ENCODE data around the gene EFCAB12. TPM values are rescaled to one million over a fixed set of nuclear protein-coding genes. Genes with fewer than 3 reads are reported as not detected.

The EFCAB12 gene
- total and polyA plus RNA-seq, 2 of the 8 experiments (the other 6 are each of a cell fraction or from before 2014, with no cell fraction given): 0.60 to 0.99 TPM

- POLR2A ChIA-PET (ENCODE audit: partially characterized antibody): no interaction called here
- CTCF ChIA-PET (ENCODE audit: partially characterized antibody): no interaction called here
- Histone ChIP-seq H3K27ac (ENCODE audit: low read depth, low read length) (no peak overlapping the region), H3K9me3 (ENCODE audit: insufficient read depth in 2 of 2, low read depth in 1 of 2, low read length in 1 of 2) (no peaks in the 10 kb centered on the region), H3K9ac (replicated peaks in 1 of 4; ENCODE audit: extremely low read depth in 1 of 4, low read depth in 3 of 4, low read length in 3 of 4) (no peak overlapping the region), H2BK15ac (ENCODE audit: low read length) (no peak overlapping the region), H3K14ac (ENCODE audit: insufficient read length) (no peak overlapping the region), H4K5ac (ENCODE audit: insufficient read length, low read depth, low read length) (no peak overlapping the region), H3K18ac (ENCODE audit: extremely low read depth, low read length) (no peak overlapping the region), H3K23ac (ENCODE audit: insufficient read length) (no peak overlapping the region), H3K27me3 (replicated peaks in 1 of 4; ENCODE audit: control insufficient read depth in 3 of 4, extremely low read depth in 1 of 4, insufficient read depth in 3 of 4, low read length in 3 of 4) (no peaks in the 10 kb centered on the region), H3K36me3 (ENCODE audit: control insufficient read depth in 2 of 4, insufficient read depth in 4 of 4, low read length in 3 of 4) (peaks cover 7 to 34% (median 19%) of the 10 kb centered on the region in 4 experiments; a peak in 6 of 8 replicates), H2AK5ac (ENCODE audit: low read depth, low read length) (no peak overlapping the region), H2AFZ (ENCODE audit: low read length) (no peak overlapping the region), H2BK120ac (replicated peaks; ENCODE audit: low read depth, low read length) (no peak overlapping the region), H3K4me3 (ENCODE audit: extremely low read depth in 1 of 4, insufficient read depth in 2 of 4, low read depth in 3 of 4, low read length in 4 of 4) (no peak overlapping the region), H2BK12ac (ENCODE audit: low read depth, low read length) (no peak overlapping the region), H2BK20ac (ENCODE audit: low read length) (no peak overlapping the region), H3K56ac (replicated peaks; ENCODE audit: insufficient read length, low read depth, low read length) (no peak overlapping the region), H4K91ac (replicated peaks; ENCODE audit: insufficient read length, low read length) (no peak overlapping the region), H3K23me2 (ENCODE audit: low read depth, low read length) (peaks cover 5% of the 10 kb centered on the region; the same call in 1 of the 2 replicates), H3K4me2 (ENCODE audit: insufficient read depth in 1 of 2, low read depth in 2 of 2, low read length in 2 of 2) (no peak overlapping the region), H4K8ac (ENCODE audit: extremely low read depth, insufficient read depth, low read length) (no peak overlapping the region), H3K4ac (replicated peaks; ENCODE audit: insufficient read length, low read depth, low read length) (no peak overlapping the region), H3K4me1 (replicated peaks in 1 of 4; ENCODE audit: control insufficient read depth in 3 of 4, insufficient read depth in 4 of 4, low read length in 3 of 4) (peaks cover 0 to 3% (median 0%) of the 10 kb centered on the region in 4 experiments; a peak in 3 of 7 replicates), H3K79me1 (ENCODE audit: low read depth, low read length) (peaks cover 4% of the 10 kb centered on the region), H3K79me2 (ENCODE audit: control insufficient read depth in 1 of 2, insufficient read depth in 2 of 2, low read length in 2 of 2) (peaks cover 11 to 37% of the 10 kb centered on the region in 2 experiments), H2BK5ac (ENCODE audit: low read depth, low read length) (no peak overlapping the region), H4K20me1 (replicated peaks in 1 of 2; ENCODE audit: control insufficient read depth in 1 of 2, insufficient read depth in 2 of 2, low read length in 2 of 2) (peaks cover 4 to 18% of the 10 kb centered on the region in 2 experiments)
- TF ChIP-seq CEBPB (IDR thresholded peaks at IDR 0.05; ENCODE audit: low read depth, low read length): no peak
- TF ChIP-seq KDM4A (IDR thresholded peaks at IDR 0.05; ENCODE audit: low read depth, low read length, severe bottlenecking): no peak
- TF ChIP-seq HDAC2 (IDR thresholded peaks at IDR 0.05; ENCODE audit: borderline replicate concordance in 1 of 2, low read depth in 2 of 2, low read length in 2 of 2): no peak
- no peak for TF ChIP-seq JUN (IDR thresholded peaks at IDR 0.05; ENCODE audit: low read depth, low read length)
- TF ChIP-seq KDM5A (IDR thresholded peaks at IDR 0.05; ENCODE audit: low read length): no peak
- TF ChIP-seq PHF8 (conservative IDR thresholded peaks at IDR 0.05; ENCODE audit: low read depth, low read length): no peak
- TF ChIP-seq GTF2F1 (IDR thresholded peaks at IDR 0.05; ENCODE audit: borderline replicate concordance, low read depth, low read length): no peak
- TF ChIP-seq MAX (IDR thresholded peaks at IDR 0.05): no peak
- TF ChIP-seq USF2 (IDR thresholded peaks at IDR 0.05; ENCODE audit: low read length): no peak
- TF ChIP-seq JUND (IDR thresholded peaks at IDR 0.05; ENCODE audit: low read length): no peak
- no peak for TF ChIP-seq EGR1 (IDR thresholded peaks at IDR 0.05; ENCODE audit: borderline replicate concordance, low read depth, low read length)
- 82% methylated on average over 6 of the region's 6 CpGs; no CpG with 5 or more reads in 1 of the 2 experiments for WGBS, 2 experiments (ENCODE audit: extremely low coverage in 1 of 2, insufficient coverage in 1 of 2, insufficient read length in 1 of 2, insufficient replicate concordance in 2 of 2, low coverage in 1 of 2, low lambda C conversion rate in 2 of 2, missing lambda C conversion rate in 1 of 2)
- DNase-seq (ENCODE audit: low read depth in 1 of 2, low spot score in 2 of 2): no peak
- no peak for FAIRE-seq
Observed at GRCh38 chr3:129393271-129393670, 35.2 kb downstream of the EFCAB12 start.

Data from H1 (cell line).